K562 (cell line): ENCODE measurements around the gene FITM1. TPM values are rescaled to one million over a fixed set of nuclear protein-coding genes. Genes with fewer than 3 reads are reported as not detected.

Experiments
- ATAC-seq: fragments of 200-7000 bp; cut with Tn5 transposase; 3 replicates; pipeline ENCODE4 v1.9.1; 2020; ENCODE audit warnings: moderate library complexity
- BruUV-seq: library from RNA; stranded (reverse); fragments of 400-500 nt; replicated peaks from 2 replicates; lab custom pipeline; 2021; lab: Mats Ljungman, UMichigan
- CTCF ChIA-PET: fragments of 300-600 bp; formaldehyde crosslinking; extraction: SDS; loops from one replicate; lab custom pipeline; 2021; ENCODE audit warnings: low intra/inter-chr PET ratio; lab: Yijun Ruan, JAX
- POLR2A ChIA-PET: fragments of 300-600, 350-650 bp; sonication (Branson Sonifier 250); formaldehyde crosslinking; extraction: SDS; loops from one replicate; lab custom pipeline; 2021; ENCODE audit warnings: antibody characterized with exemption, inconsistent platforms; lab: Yijun Ruan, JAX
- DNase-seq, 4 experiments: peaks; one replicate each; pipeline versions ENCODE4 v3.0.0 to v3.0.0-alpha.2; 2011 to 2018; ENCODE audit warnings: low spot score in 3 of 4, mixed read lengths in 3 of 4; ENCODE audit errors: extremely low read depth in 1 of 4
- FAIRE-seq: peaks from 2 replicates; lab custom pipeline; 2011; peaks lifted over from hg19 to GRCh38; lab: Jason Lieb, UNC
- H2AFZ ChIP-seq: 2 replicates; pipeline ENCODE4 v1.6.0; 2011; ENCODE audit warnings: low read depth, low read length, control low read depth, inconsistent platforms
- H3K27ac ChIP-seq: fragments of 200-600 bp; 3 replicates; pipeline ENCODE4 v1.8.0; 2011; ENCODE audit warnings: low read depth, mild to moderate bottlenecking, control low read depth, inconsistent platforms, low read length, moderate library complexity, mixed read lengths; ENCODE audit errors: extremely low read depth
- H3K27me3 ChIP-seq, 2 experiments: fragments of 300-600 bp in 1 of 2; 2 replicates in 1 of 2; 3 replicates in 1 of 2; pipeline versions ENCODE4 v1.6.0 to v1.8.0; 2011; ENCODE audit warnings: inconsistent platforms in 2 of 2, low read length in 2 of 2, mild to moderate bottlenecking in 1 of 2, mixed read lengths in 1 of 2, moderate library complexity in 1 of 2; ENCODE audit not compliant: control insufficient read depth in 2 of 2, insufficient read depth in 2 of 2
- H3K36me3 ChIP-seq: fragments of 300-600 bp; 3 replicates; pipeline ENCODE4 v1.8.0; 2011; ENCODE audit warnings: mild to moderate bottlenecking, low read length, inconsistent platforms; ENCODE audit not compliant: control insufficient read depth, insufficient read depth
- H3K4me1 ChIP-seq, 2 experiments: fragments of 200-600 bp in 1 of 2; replicated peaks in 1 of 2; 2 replicates in 1 of 2; 3 replicates in 1 of 2; pipeline versions ENCODE4 v1.5.1 to v1.8.0; 2011; ENCODE audit warnings: inconsistent platforms in 2 of 2, low read length in 2 of 2, mild to moderate bottlenecking in 1 of 2, mixed read lengths in 1 of 2, moderate library complexity in 1 of 2; ENCODE audit not compliant: control insufficient read depth in 2 of 2, insufficient read depth in 2 of 2
- H3K4me2 ChIP-seq: 2 replicates; pipeline ENCODE4 v1.6.1; 2011; ENCODE audit warnings: low read length, control low read depth, inconsistent platforms, mixed read lengths; ENCODE audit not compliant: insufficient read depth
- H3K4me3 ChIP-seq: fragments of 200-600 bp; sonication (generic), shearing (Covaris generic); 2 replicates; pipeline ENCODE4 v1.5.1; 2016; ENCODE audit warnings: control low read depth, inconsistent platforms
- H3K79me2 ChIP-seq: fragments of 200-600 bp; 3 replicates; pipeline ENCODE4 v1.8.0; 2011; ENCODE audit warnings: low read length, inconsistent platforms; ENCODE audit not compliant: control insufficient read depth, insufficient read depth
- H3K9ac ChIP-seq, 2 experiments: 2 replicates each; pipeline versions ENCODE4 v1.6.0 to v1.6.1; 2011; ENCODE audit warnings: low read depth in 2 of 2, low read length in 2 of 2, control low read depth in 1 of 2, inconsistent platforms in 1 of 2, mild to moderate bottlenecking in 1 of 2, mixed read lengths in 1 of 2; ENCODE audit not compliant: insufficient read depth in 1 of 2
- H3K9me1 ChIP-seq: one replicate; pipeline ENCODE4 v1.6.0; 2011; ENCODE audit warnings: inconsistent platforms, mild to moderate bottlenecking, low read length, moderate library complexity; ENCODE audit not compliant: control insufficient read depth, insufficient read depth
- H3K9me3 ChIP-seq: replicated peaks from 2 replicates; pipeline ENCODE4 v1.5.1; 2011; ENCODE audit warnings: low read depth, low read length, inconsistent platforms; ENCODE audit not compliant: control insufficient read depth, insufficient read depth
- H4K20me1 ChIP-seq: replicated peaks from 2 replicates; pipeline ENCODE4 v1.6.1; 2011; ENCODE audit warnings: low read length, inconsistent platforms, mixed read lengths; ENCODE audit not compliant: control insufficient read depth, insufficient read depth
- BMI1 ChIP-seq: fragments of 150-350 bp; IDR thresholded peaks from 2 replicates; pipeline ENCODE4 v1.6.1; 2014; ENCODE audit warnings: low read length
- POLR2G ChIP-seq: fragments of 200-400 bp; formaldehyde crosslinking; IDR thresholded peaks from 2 replicates; pipeline ENCODE4 v1.6.1; 2017; ENCODE audit warnings: low read depth, mild to moderate bottlenecking, antibody characterized with exemption, low read length, moderate library complexity
- RBFOX2 ChIP-seq: fragments of 200-400 bp; formaldehyde crosslinking; IDR thresholded peaks from 2 replicates; pipeline ENCODE4 v1.6.1; 2017; ENCODE audit warnings: low read depth, mild to moderate bottlenecking, low read length, moderate library complexity
- RREB1 ChIP-seq: fragments of 250-450 bp; sonication (Bioruptor Pico); IDR thresholded peaks from 2 replicates; pipeline ENCODE4 v1.4.0; 2020
- WGBS: fragments of 100-300 bp; shearing (Covaris generic); methylation state at CpG from one replicate; pipeline ENCODE4 v1.1.6; 2016; ENCODE audit warnings: low coverage, mixed read lengths; ENCODE audit not compliant: insufficient coverage; ENCODE audit errors: missing lambda C conversion rate; 5-methylcytosine and 5-hydroxymethylcytosine counted together
- in situ Hi-C: fragments of 300-500 bp; cut with MboI; formaldehyde crosslinking; loops from 4 replicates; pipeline ENCODE4 v1.15.0; 2018; ENCODE audit warnings: inconsistent platforms, mixed read lengths
- intact Hi-C: fragments of 100-400 bp; cut with micrococcal nuclease; formaldehyde crosslinking; loops from 2 replicates; pipeline ENCODE4 v1.14.2; 2022
- polyA plus RNA-seq, 8 experiments: library from polyadenylated mRNA; depleted of rRNA in 4 of 8; stranded (reverse) in 5 of 8; unstranded in 3 of 8; fragments of >200 nt; fragmentation: Nextera tagmentation in 2 of 8; fragmentation: Illumina TruSeq in 1 of 8; extraction: Ambion mirVana in 2 of 8; extraction: Trizol in 1 of 8; gene quantifications; 2 replicates each; pipeline versions ENCODE4 v1.2.1 to v1.2.3, GENCODE V29; 2011 to 2014; ENCODE audit warnings: inconsistent platforms in 1 of 8, missing spikeins in 1 of 8
- total RNA-seq, 7 experiments: library from RNA; depleted of rRNA in 6 of 7; stranded (reverse); fragments of >200 nt in 6 of 7; fragmentation: Illumina TruSeq in 2 of 7; extraction: Trizol in 2 of 7; gene quantifications; 2 replicates each; pipeline versions ENCODE4 v1.2.1 to v1.2.3, GENCODE V29; 2011 to 2021; ENCODE audit warnings: low replicate concordance in 1 of 7

The FITM1 gene
- total and polyA plus RNA-seq, 9 of the 15 experiments (the other 6 are each of a cell fraction or from before 2014, with no cell fraction given): 0.09 to 0.20 TPM; not detected in 7

GRCh38 chr14:24098229-24098926, 32.1 kb upstream of the FITM1 start:
- POLR2A ChIA-PET: interaction anchor here (1.0 kb wide), 2 partner anchors 10 to 16 kb away, joined by 3 to 4 read pairs; partner anchors contain the start of genes DCAF11 and NRL
- Histone ChIP-seq H2AFZ (no peak overlapping the region), H3K4me2 (no peak overlapping the region), H4K20me1 (0 out of 2 replicates have a peak, but pooled peaks cover 2% of the 10 kb centered on the region), H3K4me1 (peaks cover 12 to 19% of the 10 kb centered on the region in 2 experiments; a peak in 4 of 5 replicates), H3K79me2 (peaks cover 29% of the 10 kb centered on the region), H3K27ac (no peak overlapping the region), H3K36me3 (peaks cover 56% of the 10 kb centered on the region; the same call in 2 of the 3 replicates), H3K9me3 (no peaks in the 10 kb centered on the region), H3K9me1 (no peaks in the 10 kb centered on the region), H3K27me3 (no peaks in the 10 kb centered on the region), H3K4me3 (no peak overlapping the region), H3K9ac (no peak overlapping the region; a peak in 1 of 4 replicates)
- in situ Hi-C loops: no loop called here
- CTCF ChIA-PET: no interaction called here
- DNase-seq: no peak
- no peak for ATAC-seq
- no TSS peak for BruUV-seq
- TF ChIP-seq RBFOX2 (peak; percentile 16), BMI1 (no peak), RREB1 (CRISPR knock-in tag) (no peak), POLR2G (peak; percentile 55; the same call in 1 of the 2 replicates)
- no peak for FAIRE-seq
- intact Hi-C loops: loop anchor here (10.0 kb wide), 2 partner anchors 46 to 84 kb away; partner anchors contain the start of genes EMC9, PSME2 and RNF31
- 90% methylated on average over 9 of the region's 16 CpGs for WGBS
